Left cardiac atrium (tissue), 4 donors: ENCODE results near the gene PFDN1. TPM values are rescaled to one million over a fixed set of nuclear protein-coding genes. Genes with fewer than 3 reads are reported as not detected.

Experiments
- ATAC-seq, 2 donors: fragments of 200-7000 bp; cut with Tn5 transposase; one replicate each; pipeline ENCODE4 v1.9.1; 2020; ENCODE audit warnings: mild to moderate bottlenecking in 2 of 2, moderate library complexity in 2 of 2
- DNase-seq: peaks from one replicate; pipeline ENCODE4 v3.0.0-alpha.2; 2020
- intact Hi-C, 2 donors: fragments of 100-400 bp; cut with DNase I; formaldehyde crosslinking; loops; one replicate each; pipeline versions ENCODE4 v1.14.1 to v1.15.1; 2022 to 2023
- total RNA-seq, 2 donors: library from RNA; stranded (reverse); fragmentation: NEBNext Ultra II Directional; extraction: Animal tissue kit (Norgen Biotek cat#: 25700); gene quantifications; one replicate each; pipeline ENCODE4 v1.2.1, GENCODE V29; 2021
- donor health status: DM: no; HTN: yes; CAD: no.
- donor health status: DM: no; HTN: yes; CAD: no; lungs with severe emphysema.
- donor health status: DM: yes; HTN: yes; CAD: no.
- donor health status: Dilated cardiomyopathy.

Gene PFDN1
- total RNA-seq, 2 donors from 2014 or later: 49.1 to 54.7 TPM

DNA sequence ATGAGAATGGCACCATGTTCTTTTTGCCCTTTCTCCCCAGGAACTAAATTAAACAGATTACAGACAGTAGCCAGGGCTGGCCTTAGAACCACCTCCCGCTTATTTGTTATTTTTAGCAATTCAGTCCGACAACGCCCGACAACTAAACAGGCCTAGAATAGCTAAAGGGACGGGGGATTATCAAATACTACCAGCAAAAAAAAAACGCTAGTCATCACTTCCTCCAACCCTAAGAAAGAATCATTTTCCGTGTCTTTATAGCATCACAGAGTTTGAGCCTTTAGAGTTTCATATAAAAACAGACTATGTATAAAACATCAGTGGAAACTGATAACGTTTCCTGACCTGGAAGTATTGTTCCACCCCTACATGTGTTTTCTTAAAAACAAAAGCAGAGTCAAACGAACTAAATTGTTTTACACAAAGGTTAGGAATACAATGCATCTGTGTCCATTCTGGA lies 35.3 kb downstream of the PFDN1 start:
- intact Hi-C loops: no loop called here
- DNase-seq (peak; percentile 32), ATAC-seq (peak; percentile 73 to 79)

DNA sequence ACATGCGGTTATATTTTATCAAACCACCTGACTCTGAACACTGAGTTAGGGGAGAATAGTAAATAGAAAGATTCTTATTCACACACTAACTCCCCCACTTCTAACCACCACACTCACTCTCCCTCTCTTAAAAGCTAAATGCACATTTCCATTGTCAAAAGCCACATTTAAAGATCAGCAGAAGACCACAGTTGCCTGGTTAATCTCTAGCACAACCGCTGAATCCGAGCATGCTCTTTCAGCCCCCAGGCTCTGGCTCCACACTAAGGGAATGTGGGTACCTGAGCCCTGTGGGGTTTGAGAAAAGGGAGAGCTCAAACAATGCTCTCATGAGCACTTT lies 35.7 kb downstream of the PFDN1 start:
- intact Hi-C loops: no loop called here
- ATAC-seq (peak in 1 of 2 donors; percentile 13), DNase-seq (no peak)

DNA sequence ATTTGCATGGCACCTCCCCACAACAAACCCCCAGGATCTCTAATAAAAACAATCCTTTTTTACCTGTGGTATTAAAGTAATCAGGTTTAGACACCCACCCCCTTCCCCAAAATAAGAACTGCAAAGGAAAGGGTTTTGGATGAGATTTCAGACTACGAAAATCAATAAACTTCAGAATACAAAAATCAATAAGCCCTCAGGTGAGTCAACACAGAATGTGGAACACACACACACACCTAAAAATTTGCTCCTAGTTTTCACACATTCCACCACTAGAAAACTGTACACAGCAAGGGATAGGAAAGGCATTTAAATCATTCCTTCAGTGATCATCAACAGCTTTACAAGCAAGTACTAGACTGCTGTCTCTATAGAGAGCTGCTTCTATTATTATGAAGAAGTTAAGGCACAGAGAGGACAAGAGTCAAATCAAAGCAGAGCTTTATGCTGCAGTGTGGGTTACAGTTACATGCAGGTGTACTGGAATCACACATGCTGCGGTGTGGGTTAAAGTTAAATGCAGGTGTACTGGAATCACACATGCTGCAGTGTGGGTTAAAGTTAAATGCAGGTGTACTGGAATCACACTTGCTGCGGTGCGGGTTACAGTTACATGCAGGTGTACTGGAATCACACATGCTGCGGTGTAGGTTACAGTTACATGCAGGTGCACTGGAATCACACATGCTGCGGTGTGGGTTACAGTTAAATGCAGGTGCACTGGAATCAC lies 36.3 kb downstream of the PFDN1 start:
- no peak for ATAC-seq
- intact Hi-C loops: no loop called here
- DNase-seq: no peak

DNA sequence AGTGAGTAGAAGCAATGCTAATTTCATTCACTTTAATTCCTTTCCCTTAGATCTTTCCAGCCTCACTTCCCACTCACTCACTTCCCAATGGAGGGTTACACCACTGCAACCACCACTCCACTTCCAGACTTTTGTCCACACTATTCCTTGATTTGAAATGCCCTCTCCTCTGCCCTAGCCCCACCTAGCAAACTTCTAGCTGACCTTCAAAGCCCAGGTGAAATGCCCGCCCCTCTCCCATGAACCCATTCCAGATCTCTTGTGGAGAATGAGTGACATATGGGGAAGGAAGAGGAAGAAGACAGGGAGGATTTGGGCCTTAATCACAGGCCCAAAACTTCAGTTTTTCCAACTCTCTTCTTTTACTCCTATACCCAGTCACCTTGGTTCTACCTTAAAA lies 37.1 kb downstream of the PFDN1 start:
- intact Hi-C loops: no loop called here
- DNase-seq (no peak), ATAC-seq (no peak)

DNA sequence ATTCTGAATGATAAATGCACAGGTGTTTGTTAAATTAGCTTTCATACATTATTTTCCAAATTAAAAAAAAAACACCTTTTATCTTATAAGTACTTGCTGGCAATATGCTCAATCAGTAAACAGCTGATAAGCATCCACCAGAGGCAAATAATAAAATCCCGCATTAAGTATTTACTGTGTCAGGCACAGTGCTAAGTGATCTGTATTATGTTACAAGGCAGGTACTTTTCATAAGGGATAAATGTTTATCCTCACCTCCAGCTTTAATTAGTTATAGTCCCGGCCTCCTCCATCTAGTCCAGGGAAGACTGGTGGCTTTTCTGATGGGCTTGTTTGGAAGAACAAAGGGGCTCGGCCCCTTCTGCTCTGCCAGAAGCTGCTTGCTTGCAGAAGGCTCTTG lies 40.1 kb downstream of the PFDN1 start:
- DNase-seq: no peak
- intact Hi-C loops: no loop called here
- ATAC-seq: no peak

DNA sequence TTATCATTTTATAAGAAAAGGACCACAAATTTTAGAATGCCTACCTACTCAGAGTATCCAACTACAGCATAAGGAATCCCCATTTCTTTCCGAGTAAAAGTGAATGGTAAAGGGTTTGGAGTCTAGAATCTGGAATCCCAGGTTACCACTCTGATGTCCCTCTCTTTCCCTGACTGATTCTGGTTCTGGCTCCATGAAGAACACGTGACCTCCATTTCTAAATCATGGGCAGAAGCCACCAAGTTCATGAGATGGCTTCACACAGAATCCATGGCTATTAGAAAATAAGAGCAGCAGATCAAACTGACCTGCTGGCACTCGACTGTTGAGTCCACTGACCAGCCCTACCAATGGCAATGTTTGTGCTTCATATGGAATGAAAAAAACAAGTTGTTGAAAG lies 40.7 kb downstream of the PFDN1 start:
- ATAC-seq: no peak
- intact Hi-C loops: no loop called here
- DNase-seq: no peak

DNA sequence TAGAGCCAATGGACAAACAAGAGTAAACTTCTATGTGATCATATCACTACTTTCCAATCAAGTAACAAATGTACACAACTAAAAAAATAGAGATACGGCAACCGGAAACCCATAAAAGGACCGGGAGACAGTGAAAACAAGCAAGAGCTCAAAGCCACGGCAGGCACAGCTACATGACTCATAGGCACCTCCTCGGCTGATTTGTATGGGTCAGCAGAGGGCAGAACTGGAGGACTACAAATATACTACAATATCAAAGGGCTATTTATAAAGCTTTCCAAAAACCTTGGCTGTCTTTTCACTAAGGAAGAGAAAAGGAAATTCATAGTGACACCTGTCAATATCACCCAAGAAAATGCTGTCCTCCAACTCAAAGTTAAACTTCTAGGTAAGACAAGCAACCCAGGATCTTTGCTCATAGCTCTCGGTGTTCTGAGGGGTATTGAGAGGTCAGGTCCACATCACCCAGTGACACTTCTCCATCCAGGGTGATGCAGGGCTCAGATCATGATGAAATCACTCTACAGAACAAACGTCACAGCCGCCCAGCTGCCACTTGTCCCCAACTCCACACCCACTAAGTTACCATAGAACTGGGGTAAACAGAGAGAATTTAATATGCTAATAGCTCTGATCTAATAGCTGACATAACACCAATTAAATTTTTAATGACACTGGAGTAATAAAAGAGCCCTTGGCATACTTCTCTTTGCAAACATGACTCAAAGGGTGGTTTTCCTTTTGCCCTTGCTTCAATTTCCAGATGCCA lies 41.3 kb downstream of the PFDN1 start:
- intact Hi-C loops: no loop called here
- ATAC-seq: peak; percentile 97 to 98

DNA sequence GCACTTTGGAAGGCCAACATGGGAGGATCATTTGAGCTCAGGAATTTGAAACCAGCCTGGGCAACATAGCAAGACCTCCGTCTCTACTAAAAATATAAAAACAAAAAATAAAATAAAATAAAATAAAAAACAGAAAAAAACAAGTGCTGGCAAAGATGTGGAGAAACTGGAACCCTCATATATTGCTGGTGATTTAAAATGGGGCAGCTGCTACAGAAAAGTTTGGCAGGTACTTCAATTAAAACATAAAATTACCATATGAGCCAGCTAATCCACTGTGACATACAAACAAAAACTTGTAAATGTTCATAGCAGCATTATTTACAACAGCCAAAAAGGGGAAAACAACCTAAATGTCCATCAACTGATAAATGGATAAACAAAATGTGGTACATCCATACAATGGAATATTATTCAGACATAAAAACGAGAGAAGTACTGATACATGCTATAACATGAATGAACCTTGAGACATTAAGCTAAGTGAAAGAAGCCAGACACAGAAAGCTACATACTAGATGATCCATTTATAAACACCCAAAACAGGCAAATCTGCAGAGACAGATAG lies 42.7 kb downstream of the PFDN1 start:
- ATAC-seq (no peak), DNase-seq (no peak)
- intact Hi-C loops: no loop called here

More for the DNA sequence above, 41.3 kb downstream of the PFDN1 start:
- DNase-seq: peak; percentile 83

DNA sequence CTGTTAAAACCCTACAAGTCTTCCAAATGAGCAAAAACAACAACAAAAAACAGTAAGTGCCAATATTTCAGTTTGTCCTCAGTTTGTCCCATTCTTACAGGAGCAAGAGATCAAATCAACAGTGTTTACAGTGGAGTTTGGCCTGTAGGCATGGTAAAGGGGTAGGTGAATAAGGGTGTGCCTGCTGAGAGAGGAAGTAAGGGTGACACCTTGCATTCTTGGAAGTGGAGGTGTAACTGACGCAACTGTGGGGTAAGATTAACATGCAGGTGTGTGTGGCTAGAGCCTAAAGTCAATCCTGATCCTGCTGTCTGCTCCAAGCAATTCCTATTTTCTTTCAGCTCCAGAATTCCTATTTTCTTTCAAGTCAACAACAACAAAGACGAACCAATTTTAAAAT lies 43.4 kb downstream of the PFDN1 start:
- DNase-seq (no peak), ATAC-seq (no peak)
- intact Hi-C loops: no loop called here

DNA sequence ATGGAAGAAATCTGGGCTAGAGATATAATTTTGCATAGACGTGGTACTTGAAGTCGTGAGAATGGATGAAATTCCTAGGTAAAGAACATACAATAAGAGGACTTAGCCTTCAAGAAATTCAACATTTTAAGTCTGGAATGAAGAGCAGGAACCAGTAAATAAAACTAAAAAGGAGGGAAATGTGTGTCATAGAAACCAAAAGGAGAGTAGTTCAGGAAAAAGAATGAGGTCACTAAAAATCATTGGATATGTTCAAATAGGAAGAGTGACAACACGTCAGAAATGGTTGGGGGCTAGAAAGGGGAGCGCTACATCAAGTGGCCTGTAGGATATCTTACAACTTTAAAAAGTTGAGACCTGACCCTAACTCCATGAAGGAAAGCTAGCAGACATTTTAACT lies 44.0 kb downstream of the PFDN1 start:
- intact Hi-C loops: no loop called here
- DNase-seq (no peak), ATAC-seq (no peak)

DNA sequence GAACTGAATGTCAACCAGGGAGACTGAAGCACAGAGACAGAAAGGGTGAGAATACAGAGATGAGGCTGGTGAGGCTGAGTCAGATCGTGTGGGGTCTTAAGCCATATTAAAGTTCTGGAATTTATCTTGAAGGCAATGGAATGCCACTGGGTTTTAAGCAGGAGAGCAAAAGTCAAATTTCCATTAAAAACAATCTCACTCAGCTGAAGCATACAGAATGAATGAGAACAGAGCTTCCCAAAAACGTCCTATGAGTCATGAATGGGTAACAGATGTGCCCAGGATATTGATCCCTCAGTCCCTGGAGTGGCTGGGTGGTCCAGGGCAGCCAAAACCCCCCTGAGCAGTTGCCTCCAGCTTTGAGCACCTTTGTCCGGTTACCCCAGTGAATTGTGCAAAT lies 44.9 kb downstream of the PFDN1 start:
- ATAC-seq (no peak), DNase-seq (no peak)
- intact Hi-C loops: no loop called here

DNA sequence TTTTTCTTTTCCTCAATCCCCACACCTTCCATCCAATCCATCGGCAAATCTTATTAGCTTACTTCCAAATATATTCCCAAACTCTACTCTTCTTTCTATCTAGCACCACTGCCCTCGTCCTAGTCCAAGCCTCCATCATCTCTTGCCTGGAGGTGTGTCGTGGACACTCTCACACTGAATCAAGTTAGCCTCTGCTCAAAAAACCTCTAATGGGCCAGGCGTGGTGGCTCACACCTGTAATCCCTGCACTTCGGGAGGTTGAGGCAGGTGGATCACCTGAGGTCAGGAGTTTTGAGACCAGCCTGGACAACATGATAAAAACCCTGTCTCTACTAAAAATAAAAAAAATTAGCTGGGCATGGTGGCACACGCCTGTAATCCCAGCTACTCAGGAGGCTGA lies 46.2 kb downstream of the PFDN1 start:
- ATAC-seq (no peak), DNase-seq (no peak)
- intact Hi-C loops: no loop called here

DNA sequence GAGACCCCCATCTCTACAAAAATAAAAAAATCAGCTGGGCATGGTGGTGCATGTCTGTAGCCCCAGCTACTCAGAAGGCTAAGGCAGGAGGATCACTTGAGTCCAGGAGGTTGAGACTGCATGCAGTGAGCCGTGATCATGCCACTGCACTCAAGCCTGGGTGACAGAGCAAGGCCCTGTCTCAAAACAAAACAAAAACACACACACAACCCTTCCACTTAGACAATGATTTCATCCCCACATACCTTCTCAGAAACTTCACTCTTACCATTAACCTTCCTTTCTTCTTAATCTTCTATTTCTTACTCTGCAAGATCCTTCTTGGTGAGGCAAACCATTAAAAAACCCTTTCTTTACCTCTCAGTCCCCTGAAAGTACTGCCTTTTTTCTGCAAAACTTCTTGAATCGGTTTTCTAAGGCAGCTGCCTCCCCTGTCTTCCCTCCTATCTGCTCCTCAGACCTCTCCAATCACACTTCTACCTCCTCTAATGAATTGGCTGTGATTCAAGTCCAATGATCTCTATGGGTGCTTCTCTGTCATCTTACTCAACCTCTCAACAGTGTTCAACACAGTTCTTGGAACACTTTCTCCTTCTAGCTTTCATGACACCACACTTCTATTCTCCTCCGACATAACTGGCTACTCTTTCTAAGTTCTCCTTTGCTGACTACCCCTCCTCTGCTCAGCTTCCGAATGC lies 47.3 kb downstream of the PFDN1 start:
- intact Hi-C loops: no loop called here
- DNase-seq (no peak), ATAC-seq (no peak)

DNA sequence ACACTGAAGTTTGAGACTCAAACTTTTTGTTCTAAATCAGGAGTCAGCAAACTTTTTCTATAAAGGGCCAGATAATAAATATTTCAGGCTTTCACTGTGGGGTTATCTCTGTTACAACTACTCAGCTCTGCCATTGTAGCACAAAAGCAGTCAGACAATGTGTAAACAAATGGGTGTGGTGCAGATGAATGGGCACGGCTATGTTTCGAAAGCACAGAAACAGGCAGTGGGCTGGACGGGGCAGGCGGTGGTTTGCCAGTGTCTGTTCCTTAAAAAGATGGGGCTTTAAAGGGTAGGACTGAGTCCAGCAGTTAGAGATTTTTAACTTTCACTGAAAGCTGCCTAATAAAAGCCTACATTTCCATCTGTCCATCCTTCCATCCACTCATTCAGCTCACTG lies 48.9 kb downstream of the PFDN1 start:
- DNase-seq (peak; percentile 45), ATAC-seq (peak in 1 of 2 donors; percentile 37)
- intact Hi-C loops: no loop called here

DNA sequence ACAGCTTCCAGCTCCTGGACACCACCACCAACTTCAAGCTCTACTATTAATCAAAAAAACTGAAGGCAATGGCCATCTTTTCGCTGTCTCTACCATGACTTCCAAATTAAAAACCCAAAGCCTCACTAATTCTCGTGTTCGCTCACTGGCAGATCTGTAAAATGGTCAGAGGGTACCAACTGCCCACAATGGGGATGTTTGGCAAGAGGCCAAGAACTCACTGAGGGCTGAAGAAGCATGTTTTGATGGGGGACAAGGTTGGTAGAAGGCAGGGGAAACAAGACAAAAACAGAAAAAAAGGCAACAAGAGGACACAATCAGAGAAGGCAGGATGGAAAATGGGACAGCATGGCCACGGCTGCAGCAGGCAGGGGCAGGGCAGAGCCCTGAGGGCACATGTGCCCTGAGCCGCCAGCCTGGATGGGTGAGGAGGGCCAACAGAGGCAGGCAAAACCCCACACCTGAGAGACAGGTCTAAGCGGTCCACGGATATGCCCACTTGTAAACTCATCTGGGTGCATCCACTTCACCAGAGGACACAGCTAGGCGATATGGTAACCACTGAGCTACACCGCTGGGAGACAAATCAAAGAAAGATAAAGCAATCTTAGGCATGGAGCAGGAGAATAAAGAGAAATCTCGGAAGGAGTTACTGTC lies 50.3 kb downstream of the PFDN1 start:
- no peak for ATAC-seq
- intact Hi-C loops: no loop called here

DNA sequence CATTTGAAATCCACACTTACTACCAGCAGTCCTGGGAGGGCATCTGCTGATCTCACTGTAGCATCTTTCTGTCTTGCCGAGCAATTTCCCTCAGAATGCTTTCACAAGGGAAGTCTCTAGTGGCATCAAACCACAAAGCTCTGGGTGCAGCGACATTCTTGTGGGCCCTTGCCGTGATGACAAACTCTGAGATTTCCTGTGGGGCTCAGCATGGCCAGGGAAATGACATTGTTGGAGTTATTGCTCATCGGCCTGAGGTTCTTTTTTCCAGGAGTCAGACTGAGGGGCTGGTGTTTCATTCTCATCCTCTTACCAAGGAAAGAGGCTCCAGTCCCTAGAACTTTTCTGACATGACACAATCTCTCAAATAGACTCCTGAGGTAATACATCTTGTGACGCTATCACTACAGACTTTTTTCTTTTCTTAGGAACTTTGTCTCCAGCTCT lies 51.4 kb downstream of the PFDN1 start:
- ATAC-seq: peak in 1 of 2 donors; percentile 36
- intact Hi-C loops: no loop called here
- DNase-seq: peak; percentile 47

More for the DNA sequence above, 50.3 kb downstream of the PFDN1 start:
- DNase-seq: no peak

DNA sequence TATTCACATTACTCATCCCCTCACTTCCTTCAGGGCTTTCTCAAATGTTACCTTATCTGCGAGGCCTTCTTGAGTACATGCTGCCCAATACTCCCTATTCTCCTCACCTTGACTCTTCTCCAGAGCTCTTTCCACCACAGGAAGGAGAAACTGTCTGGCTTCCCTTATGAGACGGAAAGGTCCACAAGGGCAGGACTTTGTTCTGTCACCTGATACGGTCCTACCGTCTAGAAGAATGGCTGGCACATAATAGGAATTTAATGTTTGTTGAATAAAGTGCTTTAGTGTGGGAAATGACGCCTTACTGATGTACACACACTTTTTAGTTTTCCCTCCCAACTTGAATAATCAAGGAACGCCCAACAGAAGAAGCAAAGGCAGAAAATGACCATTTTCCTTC lies 52.5 kb downstream of the PFDN1 start:
- no peak for DNase-seq
- ATAC-seq: no peak
- intact Hi-C loops: no loop called here

DNA sequence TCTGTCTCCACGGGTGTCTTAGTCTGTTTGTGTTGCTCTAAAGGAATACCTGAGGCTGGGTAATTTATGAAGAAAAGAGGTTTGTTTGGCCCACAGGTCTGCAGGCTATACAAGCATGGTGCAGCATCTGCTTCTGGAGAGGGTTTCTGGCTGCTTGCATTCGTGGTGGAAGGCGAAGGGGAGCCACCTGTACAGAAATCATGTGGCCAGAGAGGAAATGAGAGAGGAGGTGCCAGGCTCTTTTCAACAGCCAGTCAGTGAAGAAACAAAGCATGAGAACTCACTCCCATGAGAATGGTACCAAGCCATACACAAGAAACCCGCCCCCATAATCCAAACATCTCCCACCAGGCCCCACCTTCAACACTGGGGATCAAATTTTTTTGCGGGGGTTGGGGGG lies 53.4 kb downstream of the PFDN1 start:
- intact Hi-C loops: loop anchor here in 1 of 2 donors (10.0 kb wide), 1 partner anchor 75 kb away; the partner anchor contains the start of gene CYSTM1
- no peak for ATAC-seq

DNA sequence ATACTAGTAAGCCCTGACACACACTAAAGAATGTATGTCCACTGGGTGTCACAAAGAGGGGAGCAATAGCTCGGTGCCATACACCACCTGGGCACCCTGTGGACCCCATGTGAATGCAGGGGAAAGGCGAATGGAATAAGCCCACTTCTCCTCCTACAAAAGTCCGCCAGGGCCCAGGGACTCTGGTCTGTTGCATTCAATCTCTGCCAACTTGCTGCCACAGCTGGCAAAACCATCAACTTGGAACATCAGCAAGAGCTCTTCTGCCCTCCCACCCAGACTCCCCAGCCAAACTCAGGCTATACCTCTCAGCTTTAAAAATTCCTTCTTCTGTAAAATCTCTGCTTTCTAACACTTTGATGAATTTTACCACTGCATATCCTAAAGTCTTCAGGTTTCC lies 54.5 kb downstream of the PFDN1 start:
- no peak for ATAC-seq
- intact Hi-C loops: loop anchor here in 1 of 2 donors (10.0 kb wide), 1 partner anchor 74 kb away; the partner anchor contains the start of gene CYSTM1
- no peak for DNase-seq

More for the DNA sequence above, 53.4 kb downstream of the PFDN1 start:
- no peak for DNase-seq
